Mesendoderm (in vitro differentiated cells): Measurements from ENCODE around the gene RORC.
"Not testable (repeated sequence)": the region's sequence is repeated elsewhere in the genome, so short reads cannot be mapped to it uniquely, and the experiment has no call there.

ENCODE experiments used
- DNase-seq: peaks from one replicate; pipeline ENCODE4 v3.0.0; 2013
- H2AK5ac ChIP-seq: 2 replicates; pipeline ENCODE4 v1.6.1; 2013; ENCODE audit warnings: low read length, inconsistent platforms
- H2BK120ac ChIP-seq: 2 replicates; pipeline ENCODE4 v1.6.1; 2013; ENCODE audit warnings: low read depth, mild to moderate bottlenecking, low read length, moderate library complexity, mixed read lengths
- H2BK15ac ChIP-seq: replicated peaks from 2 replicates; pipeline ENCODE4 v1.6.1; 2013; ENCODE audit warnings: low read depth, mild to moderate bottlenecking, moderate library complexity
- H2BK5ac ChIP-seq: 2 replicates; pipeline ENCODE4 v1.6.1; 2013; ENCODE audit warnings: low read length, inconsistent platforms
- H3K18ac ChIP-seq: 2 replicates; pipeline ENCODE4 v1.6.1; 2013; ENCODE audit warnings: mild to moderate bottlenecking, low read length, mixed read lengths
- H3K23ac ChIP-seq: one replicate; pipeline ENCODE4 v1.6.1; 2013; ENCODE audit warnings: low read length
- H3K27ac ChIP-seq: 2 replicates; pipeline ENCODE4 v1.5.1; 2013; ENCODE audit warnings: low read depth, mild to moderate bottlenecking, inconsistent platforms, low read length, moderate library complexity
- H3K27me3 ChIP-seq: 2 replicates; pipeline ENCODE4 v1.6.1; 2013; ENCODE audit warnings: low read length, control low read depth, mild to moderate bottlenecking, inconsistent platforms; ENCODE audit not compliant: insufficient read depth, poor library complexity
- H3K36me3 ChIP-seq: 2 replicates; pipeline ENCODE4 v1.6.1; 2013; ENCODE audit warnings: low read length, inconsistent platforms; ENCODE audit not compliant: control insufficient read depth, insufficient read depth
- H3K4ac ChIP-seq: one replicate; pipeline ENCODE4 v1.6.1; 2013; ENCODE audit warnings: low read depth, mild to moderate bottlenecking, low read length, moderate library complexity
- H3K4me1 ChIP-seq: 2 replicates; pipeline ENCODE4 v1.6.1; 2013; ENCODE audit warnings: low read depth, low read length, inconsistent platforms; ENCODE audit not compliant: control insufficient read depth
- H3K4me2 ChIP-seq: 2 replicates; pipeline ENCODE4 v1.6.1; 2013; ENCODE audit warnings: low read length
- H3K4me3 ChIP-seq: 2 replicates; pipeline ENCODE4 v1.5.1; 2013; ENCODE audit warnings: mild to moderate bottlenecking, low read length
- H3K56ac ChIP-seq: one replicate; pipeline ENCODE4 v1.6.1; 2013; ENCODE audit warnings: low read length
- H3K79me1 ChIP-seq: 2 replicates; pipeline ENCODE4 v1.6.1; 2013; ENCODE audit warnings: low read length, inconsistent platforms
- H3K79me2 ChIP-seq: 2 replicates; pipeline ENCODE4 v1.6.1; 2013; ENCODE audit warnings: mild to moderate bottlenecking, low read length; ENCODE audit not compliant: control insufficient read depth, insufficient read depth
- H3K9ac ChIP-seq: 2 replicates; pipeline ENCODE4 v1.6.1; 2013; ENCODE audit warnings: low read length, inconsistent platforms
- H4K5ac ChIP-seq: one replicate; pipeline ENCODE4 v1.6.1; 2013; ENCODE audit warnings: low read length
- H4K8ac ChIP-seq: one replicate; pipeline ENCODE4 v1.6.1; 2013; ENCODE audit warnings: low read depth, mild to moderate bottlenecking, control low read depth, low read length, moderate library complexity
- WGBS: extraction: QIAGEN DNeasy Blood & Tissue Kit; methylation state at CpG from one replicate; pipeline ENCODE4 v1.1.7; 2013; ENCODE audit warnings: low lambda C conversion rate, missing lambda C conversion rate; ENCODE audit not compliant: insufficient coverage; ENCODE audit errors: extremely low coverage; 5-methylcytosine and 5-hydroxymethylcytosine counted together

RORC gene

DNA sequence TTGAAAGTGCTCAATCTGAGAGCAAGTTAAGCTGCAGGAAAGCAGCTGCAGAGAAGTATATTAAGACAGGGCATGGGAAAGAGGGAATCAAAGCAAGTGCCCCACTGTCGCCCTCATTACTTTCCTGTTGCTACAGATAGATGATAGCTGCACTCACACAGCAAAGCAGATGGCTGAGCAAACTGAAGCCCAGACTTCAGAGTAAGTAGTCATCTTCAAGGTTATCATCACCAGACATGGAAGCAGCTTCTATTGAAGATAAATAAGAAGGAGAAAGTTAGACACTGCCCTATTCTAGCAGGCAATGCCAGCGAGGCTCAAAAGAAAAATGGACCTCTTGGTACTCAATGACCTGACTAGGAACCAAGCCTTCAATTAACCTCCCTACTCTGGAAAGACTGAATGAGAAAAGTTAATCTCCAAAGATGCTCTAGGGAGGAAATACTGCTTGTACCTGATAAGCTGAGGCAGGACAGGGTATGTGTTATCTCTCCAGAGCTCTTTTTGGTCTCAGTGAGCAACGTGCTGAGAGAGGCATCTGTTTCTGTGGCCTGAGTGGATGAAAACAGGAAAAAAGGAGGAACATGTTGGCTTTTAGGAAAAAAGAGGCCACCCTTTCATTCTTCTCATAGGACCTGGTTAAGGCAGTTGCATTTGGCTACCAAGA lies 57.2 kb downstream of the RORC start:
- Histone ChIP-seq H2BK15ac (no peak overlapping the region), H2BK5ac (no peak overlapping the region), H3K79me1 (no peaks in the 10 kb centered on the region), H3K23ac (no peak overlapping the region), H3K9ac (no peak overlapping the region), H3K4me1 (no peaks in the 10 kb centered on the region), H3K27me3 (no peaks in the 10 kb centered on the region), H3K4me2 (no peak overlapping the region), H3K4me3 (no peak overlapping the region), H4K8ac (no peak overlapping the region), H3K27ac (no peak overlapping the region), H3K18ac (no peak overlapping the region), H3K36me3 (no peaks in the 10 kb centered on the region), H3K4ac (no peak overlapping the region), H2AK5ac (no peak overlapping the region), H2BK120ac (no peak overlapping the region), H4K5ac (no peak overlapping the region), H3K56ac (no peak overlapping the region), H3K79me2 (no peaks in the 10 kb centered on the region)
- DNase-seq: no peak
- WGBS: no CpG with 5 or more reads among the region's 3 CpGs

DNA sequence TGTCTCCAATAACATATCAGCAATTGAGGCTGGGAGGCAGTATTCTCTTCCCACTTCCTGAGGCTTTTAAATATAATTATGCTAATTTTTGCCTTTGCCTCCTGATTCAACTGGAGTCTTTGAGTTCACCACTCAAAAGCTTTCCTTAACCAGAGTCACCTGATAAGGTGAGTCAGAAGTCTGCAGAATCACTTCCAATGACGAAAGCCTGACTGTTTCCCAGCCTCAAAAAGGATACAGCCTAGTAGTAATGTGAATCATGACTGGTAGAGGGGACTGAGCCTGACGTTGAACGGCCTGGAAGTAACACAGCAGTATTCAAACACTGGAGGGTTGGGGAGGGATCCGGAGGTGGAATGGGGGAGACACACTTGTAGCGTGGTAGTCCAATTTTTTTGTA lies 57.9 kb downstream of the RORC start:
- H2BK15ac ChIP-seq: no peak overlapping the region
- H3K23ac ChIP-seq: no peak overlapping the region
- H3K36me3 ChIP-seq: no peaks in the 10 kb centered on the region
- no peak overlapping the region for H3K4me2 ChIP-seq
- no peaks in the 10 kb centered on the region for H3K27me3 ChIP-seq
- H3K18ac ChIP-seq: no peak overlapping the region
- H3K79me1 ChIP-seq: no peaks in the 10 kb centered on the region
- no peak for DNase-seq
- H3K9ac ChIP-seq: no peak overlapping the region
- H2AK5ac ChIP-seq: no peak overlapping the region
- H4K8ac ChIP-seq: no peak overlapping the region
- no peak overlapping the region for H3K4me3 ChIP-seq
- H3K56ac ChIP-seq: no peak overlapping the region
- H2BK5ac ChIP-seq: no peak overlapping the region
- no peaks in the 10 kb centered on the region for H3K79me2 ChIP-seq
- H3K4me1 ChIP-seq: no peaks in the 10 kb centered on the region
- H4K5ac ChIP-seq: no peak overlapping the region
- H2BK120ac ChIP-seq: no peak overlapping the region
- no peak overlapping the region for H3K27ac ChIP-seq
- no peak overlapping the region for H3K4ac ChIP-seq
- WGBS: no CpG with 5 or more reads among the region's 5 CpGs

- not testable (repeated sequence) for H3K9ac ChIP-seq, H4K8ac ChIP-seq, DNase-seq, H3K4ac ChIP-seq, H2BK15ac ChIP-seq, H4K5ac ChIP-seq, H2BK120ac ChIP-seq, H2BK5ac ChIP-seq, H2AK5ac ChIP-seq, H3K27me3 ChIP-seq, H3K56ac ChIP-seq, H3K4me1 ChIP-seq, H3K23ac ChIP-seq, H3K79me2 ChIP-seq, H3K4me2 ChIP-seq, H3K27ac ChIP-seq, H3K18ac ChIP-seq, H3K79me1 ChIP-seq, H3K4me3 ChIP-seq, H3K36me3 ChIP-seq
- no CpG with 5 or more reads among the region's 34 CpGs for WGBS
Measured at GRCh38 chr1:151769270-151769669, 62.3 kb downstream of the RORC start.

GRCh38 chr1:151768351-151769066 lies 63.1 kb downstream of the RORC start:
- H3K4ac ChIP-seq, H3K9ac ChIP-seq, H3K56ac ChIP-seq, H2AK5ac ChIP-seq, H2BK120ac ChIP-seq, H2BK15ac ChIP-seq, H4K8ac ChIP-seq, H3K27ac ChIP-seq, H3K79me1 ChIP-seq, H3K4me1 ChIP-seq, H3K18ac ChIP-seq, H3K79me2 ChIP-seq, H2BK5ac ChIP-seq, H3K27me3 ChIP-seq, H3K4me2 ChIP-seq, H3K23ac ChIP-seq, H4K5ac ChIP-seq, H3K36me3 ChIP-seq, H3K4me3 ChIP-seq, DNase-seq: not testable (repeated sequence)
- WGBS: no CpG with 5 or more reads among the region's 7 CpGs

DNA sequence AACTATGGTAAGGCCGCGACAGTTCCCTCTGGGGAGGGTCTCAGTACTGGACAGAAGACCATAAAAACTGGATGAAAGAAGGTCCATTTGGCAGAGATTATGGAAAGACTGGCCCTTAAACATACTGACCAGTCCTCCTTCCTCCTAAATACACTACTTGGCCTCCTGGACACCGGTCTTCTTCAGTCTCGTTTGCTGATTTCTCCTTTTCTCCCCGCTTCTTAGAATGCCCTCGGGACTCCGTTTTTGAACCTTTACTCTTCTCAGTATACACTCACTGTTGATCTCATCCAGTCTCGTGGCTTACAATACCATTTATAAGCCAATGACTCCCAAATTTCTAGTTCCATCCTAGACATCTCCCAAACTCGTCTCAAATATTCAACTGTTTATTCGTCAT lies 67.6 kb downstream of the RORC start:
- 100% methylated on average over 2 of the region's 10 CpGs for WGBS
- Histone ChIP-seq H3K4ac (no peak overlapping the region), H3K18ac (no peak overlapping the region), H2BK120ac (no peak overlapping the region), H4K5ac (peak overlapping the region; percentile 100), H2AK5ac (no peak overlapping the region), H3K56ac (peak overlapping the region; percentile 92), H3K79me2 (no peaks in the 10 kb centered on the region), H3K27me3 (no peaks in the 10 kb centered on the region), H3K79me1 (peaks cover 4% of the 10 kb centered on the region), H3K4me2 (peak overlapping the region; percentile 75), H3K4me3 (no peak overlapping the region), H3K36me3 (peaks cover 8% of the 10 kb centered on the region), H3K23ac (no peak overlapping the region), H3K4me1 (peaks cover 2% of the 10 kb centered on the region), H3K9ac (peak overlapping the region; percentile 93), H2BK5ac (no peak overlapping the region), H2BK15ac (no peak overlapping the region), H3K27ac (no peak overlapping the region), H4K8ac (peak overlapping the region; percentile 88)
- DNase-seq: no peak
